Renal cortex interstitium (tissue), 11 donors: ENCODE data around the gene CAMK2D. TPM values are rescaled to one million over a fixed set of nuclear protein-coding genes. Genes with fewer than 3 reads are reported as not detected.

Experiments
- DNase-seq, 11 donors: peaks; one replicate each; pipeline ENCODE4 v3.0.0-alpha.2; 2013; ENCODE audit warnings: low read depth in 9 of 11, low spot score in 4 of 11; ENCODE audit errors: extremely low read depth in 1 of 11
- polyA plus RNA-seq, 3 donors: library from polyadenylated mRNA; unstranded; fragments of 120-200 nt; gene quantifications; one replicate each; pipeline ENCODE4 v1.2.1, GENCODE V29; 2013; ENCODE audit not compliant: insufficient read length in 3 of 3

CAMK2D gene
- polyA plus RNA-seq, 3 donors: 74.9 to 87.6 (median 78.2) TPM

- no peak for DNase-seq
Observed at GRCh38 chr4:113447769-113448168, 313.8 kb downstream of the CAMK2D start.

- no peak for DNase-seq
Observed at GRCh38 chr4:113447061-113447460, 314.5 kb downstream of the CAMK2D start.

GRCh38 chr4:113446019-113446418, 315.5 kb downstream of the CAMK2D start:
- no peak for DNase-seq

GRCh38 chr4:113445286-113445685, 316.3 kb downstream of the CAMK2D start:
- no peak for DNase-seq

GRCh38 chr4:113444386-113444785, 317.2 kb downstream of the CAMK2D start:
- DNase-seq: no peak

GRCh38 chr4:113442826-113443225, 318.7 kb downstream of the CAMK2D start:
- no peak for DNase-seq

- DNase-seq: no peak
Observed at GRCh38 chr4:113440371-113440770, 321.2 kb downstream of the CAMK2D start.

GRCh38 chr4:113438596-113438995, 322.9 kb downstream of the CAMK2D start:
- DNase-seq: no peak

- no peak for DNase-seq
Observed at GRCh38 chr4:113437129-113437528, 324.4 kb downstream of the CAMK2D start.

GRCh38 chr4:113436360-113436759, 325.2 kb downstream of the CAMK2D start:
- peak in 6 of 11 donors; percentile 31 to 73 (median 58) for DNase-seq

GRCh38 chr4:113435893-113436292, 325.6 kb downstream of the CAMK2D start:
- no peak for DNase-seq

- DNase-seq: no peak
Observed at GRCh38 chr4:113434247-113434587, 327.3 kb downstream of the CAMK2D start.

- no peak for DNase-seq
Observed at GRCh38 chr4:113433536-113434246, 327.8 kb downstream of the CAMK2D start.

GRCh38 chr4:113433116-113433515, 328.4 kb downstream of the CAMK2D start:
- no peak for DNase-seq

GRCh38 chr4:113423631-113424030, 337.9 kb downstream of the CAMK2D start:
- DNase-seq: no peak

GRCh38 chr4:113420938-113421337, 340.6 kb downstream of the CAMK2D start:
- DNase-seq: no peak

- DNase-seq: no peak
Observed at GRCh38 chr4:113419631-113420030, 341.9 kb downstream of the CAMK2D start.

GRCh38 chr4:113411496-113411938, 350.0 kb downstream of the CAMK2D start:
- DNase-seq: no peak

- DNase-seq: no peak
Observed at GRCh38 chr4:113410686-113411085, 350.9 kb downstream of the CAMK2D start.

- DNase-seq: no peak
Observed at GRCh38 chr4:113409181-113409580, 352.4 kb downstream of the CAMK2D start.

- DNase-seq: no peak
Observed at GRCh38 chr4:113407409-113407808, 354.1 kb downstream of the CAMK2D start.

GRCh38 chr4:113406723-113407016, 354.9 kb downstream of the CAMK2D start:
- no peak for DNase-seq
